HG02885 (cell line): ENCODE results near the gene CACFD1.
A peak's percentile ranks its signal among the peaks of the same experiment; 100 is the strongest.
"Not testable (repeated sequence)": the region's sequence is repeated elsewhere in the genome, so short reads cannot be mapped to it uniquely, and the experiment has no call there.

ENCODE experiments used
- ATAC-seq: cut with Tn5 transposase; IDR thresholded peaks from one replicate; pipeline ENCODE4 v1.9.1; 2021; ENCODE audit warnings: mild to moderate bottlenecking; ENCODE audit not compliant: unreplicated experiment, poor library complexity

CACFD1 gene

GRCh38 chr9:133437753-133438531 is 21.8 kb upstream of the CACFD1 start:
- no peak for ATAC-seq

- no peak for ATAC-seq
Observed at GRCh38 chr9:133439337-133439736, 20.4 kb upstream of the CACFD1 start.

GRCh38 chr9:133440874-133441273 is 18.9 kb upstream of the CACFD1 start:
- no peak for ATAC-seq

GRCh38 chr9:133441571-133441970 is 18.2 kb upstream of the CACFD1 start:
- ATAC-seq: no peak

GRCh38 chr9:133443248-133443647 is 16.5 kb upstream of the CACFD1 start:
- no peak for ATAC-seq

- ATAC-seq: no peak
Observed at GRCh38 chr9:133443982-133444381, 15.8 kb upstream of the CACFD1 start.

- ATAC-seq: no peak
Observed at GRCh38 chr9:133445293-133445969, 14.3 kb upstream of the CACFD1 start.

GRCh38 chr9:133448487-133448972 is 11.2 kb upstream of the CACFD1 start:
- no peak for ATAC-seq

- ATAC-seq: no peak
Observed at GRCh38 chr9:133449760-133450159, 10.0 kb upstream of the CACFD1 start.

GRCh38 chr9:133451865-133452264 is 7.9 kb upstream of the CACFD1 start:
- not testable (repeated sequence) for ATAC-seq

- no peak for ATAC-seq
Observed at GRCh38 chr9:133452562-133452961, 7.2 kb upstream of the CACFD1 start.

- ATAC-seq: no peak
Observed at GRCh38 chr9:133453651-133454050, 6.1 kb upstream of the CACFD1 start.

GRCh38 chr9:133454325-133454724 is 5.5 kb upstream of the CACFD1 start:
- no peak for ATAC-seq

- ATAC-seq: no peak
Observed at GRCh38 chr9:133454943-133455673, 4.7 kb upstream of the CACFD1 start.

GRCh38 chr9:133455936-133456335 is 3.8 kb upstream of the CACFD1 start:
- ATAC-seq: no peak

- no peak for ATAC-seq
Observed at GRCh38 chr9:133456409-133456808, 3.4 kb upstream of the CACFD1 start.

- no peak for ATAC-seq
Observed at GRCh38 chr9:133457233-133457632, 2.5 kb upstream of the CACFD1 start.

- ATAC-seq: no peak
Observed at GRCh38 chr9:133457748-133458147, 2.0 kb upstream of the CACFD1 start.

- ATAC-seq: no peak
Observed at GRCh38 chr9:133458643-133459312, 1.0 kb upstream of the CACFD1 start.

- peak; percentile 23 for ATAC-seq
Observed at GRCh38 chr9:133460405-133461175, 812 bp downstream of the CACFD1 start.
